Measurements from ENCODE around the gene STMN1. TPM values are rescaled to one million over a fixed set of nuclear protein-coding genes. Genes with fewer than 3 reads are reported as not detected.
A peak's percentile ranks its signal among the peaks of the same experiment; 100 is the strongest.

STMN1 gene
- total and polyA plus RNA-seq, 3 donors from 2014 or later: 230 to 727 (median 393) TPM

- no peaks in the 10 kb centered on the region for H3K36me3 ChIP-seq (ENCODE audit: low read depth, missing control alignments)
- no peak overlapping the region for H3K27ac ChIP-seq
- 41 to 49% methylated on average over 10 of the region's 10 CpGs for WGBS, 2 donors
- no peaks in the 10 kb centered on the region for H3K9me3 ChIP-seq
- H3K4me1 ChIP-seq: peaks cover 10% of the 10 kb centered on the region
- H3K4me3 ChIP-seq: no peak overlapping the region
- TF ChIP-seq, protein P1, sequence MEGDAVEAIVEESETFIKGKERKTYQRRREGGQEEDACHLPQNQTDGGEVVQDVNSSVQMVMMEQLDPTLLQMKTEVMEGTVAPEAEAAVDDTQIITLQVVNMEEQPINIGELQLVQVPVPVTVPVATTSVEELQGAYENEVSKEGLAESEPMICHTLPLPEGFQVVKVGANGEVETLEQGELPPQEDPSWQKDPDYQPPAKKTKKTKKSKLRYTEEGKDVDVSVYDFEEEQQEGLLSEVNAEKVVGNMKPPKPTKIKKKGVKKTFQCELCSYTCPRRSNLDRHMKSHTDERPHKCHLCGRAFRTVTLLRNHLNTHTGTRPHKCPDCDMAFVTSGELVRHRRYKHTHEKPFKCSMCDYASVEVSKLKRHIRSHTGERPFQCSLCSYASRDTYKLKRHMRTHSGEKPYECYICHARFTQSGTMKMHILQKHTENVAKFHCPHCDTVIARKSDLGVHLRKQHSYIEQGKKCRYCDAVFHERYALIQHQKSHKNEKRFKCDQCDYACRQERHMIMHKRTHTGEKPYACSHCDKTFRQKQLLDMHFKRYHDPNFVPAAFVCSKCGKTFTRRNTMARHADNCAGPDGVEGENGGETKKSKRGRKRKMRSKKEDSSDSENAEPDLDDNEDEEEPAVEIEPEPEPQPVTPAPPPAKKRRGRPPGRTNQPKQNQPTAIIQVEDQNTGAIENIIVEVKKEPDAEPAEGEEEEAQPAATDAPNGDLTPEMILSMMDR (IDR thresholded peaks at IDR 0.05): no peak
- TF ChIP-seq POLR2A (IDR thresholded peaks at IDR 0.05): no peak
- DNase-seq: no peak
- intact Hi-C loops (cut with DNase I; ENCODE audit: low total_unique reads): no loop called here
- no peaks in the 10 kb centered on the region for H3K27me3 ChIP-seq
These were observed 2.8 kb upstream of the STMN1 start for GRCh38 chr1:25909040-25909439.

- peaks cover 10% of the 10 kb centered on the region for H3K4me1 ChIP-seq
- no peak overlapping the region for H3K4me3 ChIP-seq
- no peaks in the 10 kb centered on the region for H3K9me3 ChIP-seq
- TF ChIP-seq POLR2A (IDR thresholded peaks at IDR 0.05): no peak
- TF ChIP-seq, protein P1 (IDR thresholded peaks at IDR 0.05): no peak
- intact Hi-C loops (cut with DNase I; ENCODE audit: low total_unique reads): no loop called here
- H3K27ac ChIP-seq: no peak overlapping the region
- DNase-seq: no peak
- no peaks in the 10 kb centered on the region for H3K36me3 ChIP-seq (ENCODE audit: low read depth, missing control alignments)
- H3K27me3 ChIP-seq: no peaks in the 10 kb centered on the region
- WGBS, 2 donors: 76 to 78% methylated on average over 1 of the region's 1 CpG
These were observed 1.9 kb upstream of the STMN1 start for GRCh38 chr1:25908161-25908560.

DNA sequence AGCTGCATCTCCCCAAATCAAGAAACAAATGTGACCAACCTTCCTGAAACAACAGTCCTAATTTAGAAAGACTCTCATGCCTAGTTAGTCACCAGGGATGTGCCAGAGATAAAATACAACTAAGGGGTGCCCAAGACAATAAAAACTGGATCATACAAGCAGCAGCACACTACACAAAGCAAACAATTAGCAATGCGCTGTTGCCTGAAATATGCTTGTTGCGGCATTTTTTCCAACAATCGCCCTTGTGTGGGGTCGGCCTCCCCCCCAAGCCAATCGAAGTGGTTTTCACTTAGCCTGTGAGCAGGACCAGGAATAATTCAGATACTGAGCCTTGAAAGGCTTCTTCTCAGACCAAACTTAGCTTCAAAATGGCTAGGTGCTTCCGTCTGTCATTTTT is 1.4 kb upstream of the STMN1 start:
- Histone ChIP-seq H3K36me3 (ENCODE audit: low read depth, missing control alignments) (no peaks in the 10 kb centered on the region), H3K4me3 (peak overlapping the region in 1 of 2 donors; percentile 82), H3K27ac (no peak overlapping the region), H3K9me3 (no peaks in the 10 kb centered on the region), H3K4me1 (peaks cover 10% of the 10 kb centered on the region), H3K27me3 (no peaks in the 10 kb centered on the region)
- no peak for TF ChIP-seq POLR2A (IDR thresholded peaks at IDR 0.05)
- TF ChIP-seq, protein P1 (IDR thresholded peaks at IDR 0.05): no peak
- 68 to 84% methylated on average over 6 of the region's 6 CpGs for WGBS, 2 donors
- intact Hi-C loops (cut with DNase I; ENCODE audit: low total_unique reads): no loop called here
- DNase-seq: no peak

DNA sequence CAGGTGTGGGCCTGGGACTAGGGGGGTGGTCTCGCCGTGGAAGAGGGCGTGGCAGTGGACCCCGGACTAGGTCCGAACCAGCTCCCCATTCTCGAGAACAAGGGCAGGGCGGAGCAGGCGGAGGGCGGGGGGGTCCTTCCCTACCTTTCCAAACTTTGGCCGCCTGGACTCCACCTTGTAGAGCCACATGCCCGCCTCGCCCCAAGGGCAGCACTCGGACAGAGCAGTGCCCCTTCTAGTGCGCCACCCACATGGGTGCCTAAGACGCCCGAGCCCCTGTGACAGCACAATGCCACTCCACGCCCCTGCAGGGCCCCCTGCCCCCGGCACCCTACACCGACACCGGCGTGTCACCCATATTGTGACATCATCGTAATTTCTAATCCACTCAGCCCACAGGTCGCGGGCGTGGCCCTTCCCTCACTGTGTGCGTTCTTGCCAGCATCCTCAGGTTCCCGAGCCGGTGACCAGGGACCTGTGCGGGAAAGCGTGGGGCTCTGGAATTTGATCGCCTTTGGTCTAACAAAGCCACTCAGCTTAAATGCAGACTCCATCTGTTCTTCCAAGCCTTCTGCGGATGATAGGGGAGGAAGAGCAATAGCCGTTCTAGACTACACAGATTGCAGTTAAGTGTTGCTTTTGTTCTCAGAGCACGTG is 553 bp upstream of the STMN1 start:
- H3K27me3 ChIP-seq: no peaks in the 10 kb centered on the region
- 1 to 11% methylated on average over 17 to 33 of the region's 34 CpGs for WGBS, 2 donors
- H3K9me3 ChIP-seq: no peaks in the 10 kb centered on the region
- no peak for TF ChIP-seq POLR2A (IDR thresholded peaks at IDR 0.05)
- TF ChIP-seq, protein P1 (IDR thresholded peaks at IDR 0.05): no peak
- H3K36me3 ChIP-seq (ENCODE audit: low read depth, missing control alignments): no peaks in the 10 kb centered on the region
- DNase-seq: peak; percentile 52
- peaks cover 10% of the 10 kb centered on the region for H3K4me1 ChIP-seq
- intact Hi-C loops (cut with DNase I; ENCODE audit: low total_unique reads): no loop called here
- H3K27ac ChIP-seq: peak overlapping the region; percentile 48 to 91
- H3K4me3 ChIP-seq: peak overlapping the region; percentile 82 to 83
